Ishikawa (cell line): ENCODE results near the gene SPSB4.

Experiments used
- CEBPB ChIP-seq: IDR thresholded peaks from 2 replicates; pipeline ENCODE4 v1.6.1; 2012
- CREB1 ChIP-seq: IDR thresholded peaks from 2 replicates; pipeline ENCODE4 v1.6.1; 2012; ENCODE audit warnings: low read depth
- EGR1 ChIP-seq: IDR thresholded peaks from 2 replicates; pipeline ENCODE4 v1.6.1; 2012
- EP300 ChIP-seq: IDR thresholded peaks from 2 replicates; pipeline ENCODE4 v1.6.1; 2012; ENCODE audit warnings: borderline replicate concordance
- FOXM1 ChIP-seq: IDR thresholded peaks from 2 replicates; pipeline ENCODE4 v1.6.1; 2012; ENCODE audit warnings: low read depth, borderline replicate concordance
- NFIC ChIP-seq: IDR thresholded peaks from 2 replicates; pipeline ENCODE4 v1.6.1; 2012
- RAD21 ChIP-seq: IDR thresholded peaks from 2 replicates; pipeline ENCODE4 v1.6.1; 2012; ENCODE audit warnings: low read depth
- TAF1 ChIP-seq: IDR thresholded peaks from 2 replicates; pipeline ENCODE4 v1.6.1; 2012; ENCODE audit warnings: low read depth, mild to moderate bottlenecking
- TCF12 ChIP-seq: IDR thresholded peaks from 2 replicates; pipeline ENCODE4 v1.6.1; 2012; ENCODE audit warnings: low read depth
- TEAD4 ChIP-seq: IDR thresholded peaks from 2 replicates; pipeline ENCODE4 v1.6.1; 2012
- USF1 ChIP-seq: IDR thresholded peaks from 2 replicates; pipeline ENCODE4 v1.6.1; 2012
- YY1 ChIP-seq: IDR thresholded peaks from 2 replicates; pipeline ENCODE4 v1.6.1; 2012; ENCODE audit warnings: low read depth
- ZBTB7A ChIP-seq: IDR thresholded peaks from 2 replicates; pipeline ENCODE4 v1.6.1; 2012; ENCODE audit warnings: low read depth
- TF ChIP-seq, protein P1 (sequence below): IDR thresholded peaks from 2 replicates; pipeline ENCODE4 v1.6.1; 2012; ENCODE audit warnings: low read depth, mild to moderate bottlenecking
- TF ChIP-seq, protein P2 (sequence below): IDR thresholded peaks from 2 replicates; pipeline ENCODE4 v1.6.1; 2012

The SPSB4 gene

DNA sequence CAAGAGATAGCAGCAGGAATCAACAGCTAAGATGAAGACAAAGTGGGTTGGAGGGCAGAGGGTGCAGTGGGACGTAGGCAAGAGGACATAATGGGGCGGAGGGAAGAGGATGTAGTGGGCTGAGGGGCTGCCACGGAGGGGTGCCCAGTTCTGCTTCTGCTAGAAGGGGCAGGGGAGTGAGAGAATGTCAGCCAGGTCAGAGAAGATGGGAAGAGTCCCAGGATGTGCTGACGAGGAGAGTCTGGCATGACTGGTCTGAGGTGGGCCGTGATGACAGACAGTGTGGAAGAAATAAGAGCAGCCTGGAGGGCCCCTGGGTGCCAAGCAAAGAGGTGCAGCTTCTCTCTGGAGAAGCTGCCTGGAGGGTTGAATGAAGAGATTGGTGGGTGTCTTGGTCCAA lies 4.0 kb downstream of the SPSB4 start:
- TF ChIP-seq EP300 = no peak
- TF ChIP-seq TAF1 = no peak
- TF ChIP-seq FOXM1 = no peak
- no peak for TF ChIP-seq TEAD4
- TF ChIP-seq CEBPB = no peak
- TF ChIP-seq, protein P1, sequence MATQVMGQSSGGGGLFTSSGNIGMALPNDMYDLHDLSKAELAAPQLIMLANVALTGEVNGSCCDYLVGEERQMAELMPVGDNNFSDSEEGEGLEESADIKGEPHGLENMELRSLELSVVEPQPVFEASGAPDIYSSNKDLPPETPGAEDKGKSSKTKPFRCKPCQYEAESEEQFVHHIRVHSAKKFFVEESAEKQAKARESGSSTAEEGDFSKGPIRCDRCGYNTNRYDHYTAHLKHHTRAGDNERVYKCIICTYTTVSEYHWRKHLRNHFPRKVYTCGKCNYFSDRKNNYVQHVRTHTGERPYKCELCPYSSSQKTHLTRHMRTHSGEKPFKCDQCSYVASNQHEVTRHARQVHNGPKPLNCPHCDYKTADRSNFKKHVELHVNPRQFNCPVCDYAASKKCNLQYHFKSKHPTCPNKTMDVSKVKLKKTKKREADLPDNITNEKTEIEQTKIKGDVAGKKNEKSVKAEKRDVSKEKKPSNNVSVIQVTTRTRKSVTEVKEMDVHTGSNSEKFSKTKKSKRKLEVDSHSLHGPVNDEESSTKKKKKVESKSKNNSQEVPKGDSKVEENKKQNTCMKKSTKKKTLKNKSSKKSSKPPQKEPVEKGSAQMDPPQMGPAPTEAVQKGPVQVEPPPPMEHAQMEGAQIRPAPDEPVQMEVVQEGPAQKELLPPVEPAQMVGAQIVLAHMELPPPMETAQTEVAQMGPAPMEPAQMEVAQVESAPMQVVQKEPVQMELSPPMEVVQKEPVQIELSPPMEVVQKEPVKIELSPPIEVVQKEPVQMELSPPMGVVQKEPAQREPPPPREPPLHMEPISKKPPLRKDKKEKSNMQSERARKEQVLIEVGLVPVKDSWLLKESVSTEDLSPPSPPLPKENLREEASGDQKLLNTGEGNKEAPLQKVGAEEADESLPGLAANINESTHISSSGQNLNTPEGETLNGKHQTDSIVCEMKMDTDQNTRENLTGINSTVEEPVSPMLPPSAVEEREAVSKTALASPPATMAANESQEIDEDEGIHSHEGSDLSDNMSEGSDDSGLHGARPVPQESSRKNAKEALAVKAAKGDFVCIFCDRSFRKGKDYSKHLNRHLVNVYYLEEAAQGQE = no peak
- no peak for TF ChIP-seq TCF12

DNA sequence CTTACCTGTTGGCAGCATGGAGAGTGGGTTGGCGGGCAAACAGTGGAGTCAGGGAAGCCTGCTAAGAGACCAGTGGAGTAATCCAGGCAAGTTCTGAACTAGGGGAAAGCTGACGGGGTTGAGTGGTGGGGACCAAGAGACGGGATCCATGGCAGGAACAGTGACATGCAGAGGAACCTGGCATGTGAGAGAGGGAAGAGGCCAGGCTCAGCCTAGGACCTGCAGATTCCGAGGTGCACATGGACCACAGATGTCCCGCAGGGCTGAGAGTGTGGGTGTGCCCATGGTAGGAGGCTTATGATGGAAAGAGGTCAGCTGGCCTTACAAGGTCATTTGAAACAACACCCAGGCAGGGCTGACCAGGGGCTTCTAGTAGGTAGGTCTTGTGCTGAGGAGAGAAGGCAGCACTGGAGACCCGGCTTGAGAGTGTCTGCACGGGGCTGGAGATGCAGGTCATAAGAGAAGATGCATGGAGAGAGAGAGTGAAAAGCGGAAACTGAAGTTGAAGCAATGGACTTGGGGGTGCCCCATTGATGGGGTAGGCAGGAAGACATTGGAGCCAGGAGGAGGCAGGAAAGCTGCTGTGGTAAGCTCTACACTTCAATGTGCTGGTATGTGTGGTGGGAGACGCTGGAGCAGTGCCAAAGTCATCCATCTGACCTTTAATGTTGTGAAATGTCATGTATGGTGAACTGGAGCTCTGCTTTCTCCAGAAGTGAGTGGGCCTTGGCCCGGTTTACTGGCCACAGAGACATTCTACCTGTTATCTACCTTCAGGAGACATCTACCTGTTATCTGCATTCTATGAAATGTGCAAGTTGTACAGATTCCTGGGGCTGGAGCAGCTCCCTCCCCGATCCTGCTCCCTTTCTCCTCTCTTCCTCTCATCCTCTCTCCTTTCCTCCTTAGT lies 4.6 kb downstream of the SPSB4 start:
- TF ChIP-seq NFIC = no peak

- TF ChIP-seq CEBPB (no peak), FOXM1 (no peak), NFIC (peak; percentile 38; the same call in 1 of the 2 replicates), TEAD4 (no peak), TAF1 (no peak), EGR1 (peak; percentile 80), CREB1 (no peak)
- TF ChIP-seq, protein P1 = no peak
- TF ChIP-seq, protein P2, sequence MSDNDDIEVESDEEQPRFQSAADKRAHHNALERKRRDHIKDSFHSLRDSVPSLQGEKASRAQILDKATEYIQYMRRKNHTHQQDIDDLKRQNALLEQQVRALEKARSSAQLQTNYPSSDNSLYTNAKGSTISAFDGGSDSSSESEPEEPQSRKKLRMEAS = peak; percentile 42; the same call in 1 of the 2 replicates
Observed at GRCh38 chr3:141056751-141057171, 5.6 kb downstream of the SPSB4 start.

DNA sequence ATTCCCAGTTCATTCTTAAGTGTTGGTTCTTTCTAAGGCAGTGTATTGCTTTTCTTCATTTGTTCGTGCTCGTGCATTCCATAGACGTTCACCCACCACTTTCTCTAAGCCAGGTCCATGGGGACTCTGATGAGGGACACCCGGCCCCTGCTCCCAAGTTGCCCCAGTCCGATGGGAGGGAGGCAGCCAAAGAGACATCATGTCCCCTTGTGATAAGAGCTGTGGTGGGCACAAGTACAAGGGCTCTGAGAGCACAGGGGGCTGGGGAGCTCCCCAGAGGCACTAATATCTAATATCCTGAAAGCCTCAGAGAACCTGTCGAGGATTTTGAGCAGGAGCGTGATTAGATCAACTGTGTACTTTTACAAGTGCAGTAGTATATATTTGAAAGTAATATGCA lies 6.3 kb downstream of the SPSB4 start:
- TF ChIP-seq FOXM1 (no peak), CEBPB (no peak), CREB1 (no peak), ZBTB7A (no peak), TEAD4 (no peak), NFIC (no peak), TAF1 (no peak), YY1 (no peak), EGR1 (no peak), USF1 (no peak), TCF12 (no peak), RAD21 (no peak), EP300 (no peak)
- TF ChIP-seq, protein P1 = no peak
- TF ChIP-seq, protein P2 = no peak
